Purkinje cell (primary cell): ENCODE measurements around the gene DAB2IP. TPM values are rescaled to one million over a fixed set of nuclear protein-coding genes. Genes with fewer than 3 reads are reported as not detected.

Experiments
- polyA plus RNA-seq: library from polyadenylated mRNA; unstranded; fragments of >200 nt; fragmentation: Nextera tagmentation; gene quantifications from 2 replicates; pipeline ENCODE4 v1.2.1, GENCODE V29; 2014

DAB2IP gene
- 0.07 and 0.22 TPM in 2 replicates for polyA plus RNA-seq

DNA sequence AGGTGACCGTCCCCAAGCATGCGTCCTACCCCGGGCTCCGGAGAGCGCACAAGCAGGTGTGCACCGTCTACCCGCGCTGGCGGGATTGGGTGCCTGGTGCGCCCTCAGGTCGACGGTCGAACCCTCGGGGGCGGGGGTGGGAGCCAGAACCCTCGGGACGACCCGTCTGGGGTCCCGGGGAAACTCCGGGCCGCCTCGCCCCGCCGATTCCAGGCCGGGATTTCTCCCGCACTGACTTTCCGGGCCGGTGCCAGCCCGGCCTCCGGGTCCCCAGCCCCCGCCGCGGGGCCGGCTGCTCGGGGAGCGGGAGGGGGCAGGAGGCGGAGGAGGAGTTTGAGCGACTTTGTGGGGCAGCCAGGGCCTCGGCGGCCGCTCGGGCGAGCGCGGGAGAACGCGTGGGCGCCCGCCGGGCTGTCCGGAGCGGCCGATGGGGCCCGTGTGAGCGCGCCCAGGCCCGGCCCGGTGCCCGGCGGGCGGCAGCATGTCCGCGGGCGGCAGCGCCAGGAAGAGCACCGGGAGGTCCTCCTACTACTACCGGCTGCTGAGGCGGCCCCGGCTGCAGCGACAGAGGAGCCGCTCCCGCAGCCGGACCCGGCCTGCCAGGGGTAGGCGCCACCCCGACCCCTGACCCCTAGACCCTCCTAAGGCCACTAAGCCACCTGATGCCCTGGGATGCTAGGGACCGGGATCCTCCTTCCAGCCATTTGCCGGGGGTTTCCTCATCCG, at the start of gene DAB2IP:
DAB2IP (plus strand) TSS at position 340 of the 726 bp plus-strand sequence; CDS start at position 482, 142 bp downstream.

Other genes starting within 250 kb of the DAB2IP start
- not detected in 2 replicates for gene GGTA1, start 151.8 kb upstream of the DAB2IP start, polyA plus RNA-seq